ENCODE results near the gene CPS1. TPM values are rescaled to one million over a fixed set of nuclear protein-coding genes. Genes with fewer than 3 reads are reported as not detected.

The CPS1 gene
- total and polyA plus RNA-seq, 2 of the 4 experiments (the other 2 are of a cell fraction), result 5.4 to 20.1 TPM

- no peak overlapping the region for H2AK9ac ChIP-seq (replicated peaks; ENCODE audit: low read depth, low read length, poor library complexity)
- H3K4ac ChIP-seq (ENCODE audit: low read depth, low read length), result no peak overlapping the region
- no peak overlapping the region for H2BK120ac ChIP-seq (ENCODE audit: low read depth, low read length)
- intact Hi-C loops (cut with micrococcal nuclease), result no loop called here
- H4K91ac ChIP-seq (ENCODE audit: insufficient read depth, low read depth, low read length), result no peak overlapping the region
- no peak overlapping the region for H2BK15ac ChIP-seq (ENCODE audit: low read depth, low read length)
- BruUV-seq (replicated peaks), result no TSS peak
- TF ChIP-seq MAZ (IDR thresholded peaks at IDR 0.05; ENCODE audit: borderline replicate concordance, low read depth, low read length) (no peak), CHD1 (IDR thresholded peaks at IDR 0.05; ENCODE audit: low read depth, low read length) (no peak), CTCF (conservative IDR thresholded peaks at IDR 0.05; ENCODE audit: low read depth, low read length) (no peak)
- in situ Hi-C loops (cut with MboI; ENCODE audit: low sequenced_read_pairs), result no loop called here
- no peaks in the 10 kb centered on the region for H3K9me1 ChIP-seq (ENCODE audit: insufficient read depth, low read length)
- no peak overlapping the region for H2BK20ac ChIP-seq (ENCODE audit: low read depth, low read length)
- no peaks in the 10 kb centered on the region; the same call in 1 of the 2 replicates for H3K9me3 ChIP-seq (ENCODE audit: control insufficient read depth, insufficient read depth, low read length)
- H3K4me3 ChIP-seq (ENCODE audit: insufficient read depth, low read depth, low read length), result no peak overlapping the region
- POLR2A ChIA-PET (ENCODE audit: unreplicated experiment), result no interaction called here
- no peaks in the 10 kb centered on the region for H3K79me1 ChIP-seq (ENCODE audit: low read depth in 1 of 2, low read length in 2 of 2)
- H3K36me3 ChIP-seq (ENCODE audit: control insufficient read depth, insufficient read depth, low read length), result no peaks in the 10 kb centered on the region
- H2BK5ac ChIP-seq (ENCODE audit: low read depth, low read length, poor library complexity, severe bottlenecking), result no peak overlapping the region
- no peak overlapping the region for H3K23ac ChIP-seq (ENCODE audit: low read depth, low read length)
- no peak overlapping the region for H3K4me2 ChIP-seq (ENCODE audit: low read depth, low read length)
- no peaks in the 10 kb centered on the region for H3K4me1 ChIP-seq (ENCODE audit: control insufficient read depth, insufficient read depth, low read length)
- no peak overlapping the region for H2AFZ ChIP-seq (replicated peaks; ENCODE audit: low read length, poor library complexity)
- 80% methylated on average over 1 of the region's 3 CpGs; no CpG with 5 or more reads in 1 of the 2 experiments for WGBS, 2 experiments (ENCODE audit: extremely low coverage in 2 of 2, insufficient read length in 1 of 2)
- no peak overlapping the region for H4K8ac ChIP-seq (ENCODE audit: low read depth in 2 of 2, low read length in 2 of 2)
- no peak overlapping the region for H3K18ac ChIP-seq (ENCODE audit: low read depth, low read length)
- H4K5ac ChIP-seq (ENCODE audit: low read depth, low read length), result no peak overlapping the region
- H3K27ac ChIP-seq (ENCODE audit: insufficient read depth, low read length), result no peak overlapping the region
- no peak overlapping the region for H2AK5ac ChIP-seq (ENCODE audit: low read depth, low read length)
- no peak overlapping the region for H3K9ac ChIP-seq (ENCODE audit: low read depth, low read length)
- dilution Hi-C loops (cut with HindIII; ENCODE audit: low sequenced_read_pairs, unreplicated experiment), result no loop called here
- DNase-seq, result no peak
- no peaks in the 10 kb centered on the region for H4K20me1 ChIP-seq (ENCODE audit: insufficient read depth, low read length)
- no peak overlapping the region for H3K56ac ChIP-seq (ENCODE audit: extremely low read depth, insufficient read depth, low read length)
- CTCF ChIA-PET, result no interaction called here
- H3K27me3 ChIP-seq (ENCODE audit: control insufficient read depth, insufficient read depth, low read length), result no peaks in the 10 kb centered on the region
- no peak overlapping the region for H3K14ac ChIP-seq (replicated peaks; ENCODE audit: low read depth, low read length)
- ATAC-seq (ENCODE audit: low read depth), result no peak
Observed at GRCh38 chr2:210722092-210722491, 165.7 kb downstream of the CPS1 start.

Measured in IMR-90 (cell line).